ENCODE results near the gene RBBP4.
"Not testable (repeated sequence)": the region's sequence is repeated elsewhere in the genome, so short reads cannot be mapped to it uniquely, and the experiment has no call there.

The RBBP4 gene

GRCh38 chr1:32685498-32685897 lies 34.5 kb downstream of the RBBP4 start:
- no peak for TF ChIP-seq JUND (IDR thresholded peaks at IDR 0.05; ENCODE audit: low read depth)
- no peak for DNase-seq (ENCODE audit: low read depth in 1 of 2, low spot score in 1 of 2)
- in situ Hi-C loops (cut with HindIII; ENCODE audit: low pct_unique_long_range_greater_than_20kb, low sequenced_read_pairs), result no loop called here

- in situ Hi-C loops (cut with HindIII; ENCODE audit: low pct_unique_long_range_greater_than_20kb, low sequenced_read_pairs), result no loop called here
- no peak for TF ChIP-seq JUND (IDR thresholded peaks at IDR 0.05; ENCODE audit: low read depth)
- no peak for DNase-seq (ENCODE audit: low read depth in 1 of 2, low spot score in 1 of 2)
Measured at GRCh38 chr1:32686387-32686786, 35.4 kb downstream of the RBBP4 start.

- DNase-seq (ENCODE audit: low read depth in 1 of 2, low spot score in 1 of 2), result no peak
- in situ Hi-C loops (cut with HindIII; ENCODE audit: low pct_unique_long_range_greater_than_20kb, low sequenced_read_pairs), result no loop called here
- no peak for TF ChIP-seq JUND (IDR thresholded peaks at IDR 0.05; ENCODE audit: low read depth)
Measured at GRCh38 chr1:32693455-32694174, 42.6 kb downstream of the RBBP4 start.

GRCh38 chr1:32695098-32695904 lies 44.3 kb downstream of the RBBP4 start:
- peak in 1 of 2 experiments; percentile 88 for DNase-seq (ENCODE audit: low read depth in 1 of 2, low spot score in 1 of 2)
- in situ Hi-C loops (cut with HindIII; ENCODE audit: low pct_unique_long_range_greater_than_20kb, low sequenced_read_pairs), result no loop called here
- no peak for TF ChIP-seq JUND (IDR thresholded peaks at IDR 0.05; ENCODE audit: low read depth)

- in situ Hi-C loops (cut with HindIII; ENCODE audit: low pct_unique_long_range_greater_than_20kb, low sequenced_read_pairs), result no loop called here
- DNase-seq (ENCODE audit: low read depth in 1 of 2, low spot score in 1 of 2), result no peak
- no peak for TF ChIP-seq JUND (IDR thresholded peaks at IDR 0.05; ENCODE audit: low read depth)
Measured at GRCh38 chr1:32696041-32696440, 45.0 kb downstream of the RBBP4 start.

GRCh38 chr1:32696996-32697395 lies 46.0 kb downstream of the RBBP4 start:
- DNase-seq (ENCODE audit: low read depth in 1 of 2, low spot score in 1 of 2); in situ Hi-C loops (cut with HindIII; ENCODE audit: low pct_unique_long_range_greater_than_20kb, low sequenced_read_pairs): not testable (repeated sequence)

GRCh38 chr1:32701421-32701911 lies 50.5 kb downstream of the RBBP4 start:
- no peak for TF ChIP-seq JUND (IDR thresholded peaks at IDR 0.05; ENCODE audit: low read depth)
- no peak for DNase-seq (ENCODE audit: low read depth in 1 of 2, low spot score in 1 of 2)
- in situ Hi-C loops (cut with HindIII; ENCODE audit: low pct_unique_long_range_greater_than_20kb, low sequenced_read_pairs), result no loop called here

- peak in 1 of 2 experiments; percentile 22 for DNase-seq (ENCODE audit: low read depth in 1 of 2, low spot score in 1 of 2)
- TF ChIP-seq JUND (IDR thresholded peaks at IDR 0.05; ENCODE audit: low read depth), result no peak
- in situ Hi-C loops (cut with HindIII; ENCODE audit: low pct_unique_long_range_greater_than_20kb, low sequenced_read_pairs), result no loop called here
Measured at GRCh38 chr1:32701951-32702598, 51.1 kb downstream of the RBBP4 start.

- in situ Hi-C loops (cut with HindIII; ENCODE audit: low pct_unique_long_range_greater_than_20kb, low sequenced_read_pairs), result no loop called here
- peak in 1 of 2 experiments; percentile 42 for DNase-seq (ENCODE audit: low read depth in 1 of 2, low spot score in 1 of 2)
- TF ChIP-seq JUND (IDR thresholded peaks at IDR 0.05; ENCODE audit: low read depth), result no peak
Measured at GRCh38 chr1:32702599-32703478, 51.8 kb downstream of the RBBP4 start, which contains the start of gene SYNC. Gene SYNC (minus strand): TSS chr1:32702770. CDS start chr1:32702660, 110 bp downstream.

- in situ Hi-C loops (cut with HindIII; ENCODE audit: low pct_unique_long_range_greater_than_20kb, low sequenced_read_pairs), result no loop called here
- no peak for TF ChIP-seq JUND (IDR thresholded peaks at IDR 0.05; ENCODE audit: low read depth)
- DNase-seq (ENCODE audit: low read depth in 1 of 2, low spot score in 1 of 2), result peak in 1 of 2 experiments; percentile 16
Measured at GRCh38 chr1:32703479-32704291, 52.7 kb downstream of the RBBP4 start.

GRCh38 chr1:32705516-32705915 lies 54.5 kb downstream of the RBBP4 start:
- in situ Hi-C loops (cut with HindIII; ENCODE audit: low pct_unique_long_range_greater_than_20kb, low sequenced_read_pairs), result no loop called here
- no peak for TF ChIP-seq JUND (IDR thresholded peaks at IDR 0.05; ENCODE audit: low read depth)

More at GRCh38 chr1:32705516-32705915, 54.5 kb downstream of the RBBP4 start:
- no peak for DNase-seq (ENCODE audit: low read depth in 1 of 2, low spot score in 1 of 2)

All from T47D (cell line).